Aorta (tissue), 5 donors: ENCODE measurements around the gene CHAD. TPM values are rescaled to one million over a fixed set of nuclear protein-coding genes. Genes with fewer than 3 reads are reported as not detected.

Experiments used
- ATAC-seq: fragments of 200-7000 bp; cut with Tn5 transposase; one replicate; pipeline ENCODE4 v1.9.1; 2022; ENCODE audit warnings: moderate library complexity; ENCODE audit not compliant: low FRiP score
- DNase-seq, 2 donors: peaks; one replicate each; pipeline ENCODE4 v3.0.0-alpha.2; 2020
- H3K27ac ChIP-seq, 2 donors: one replicate each; pipeline ENCODE4 v1.5.1; 2013; ENCODE audit warnings: low read length in 2 of 2, mild to moderate bottlenecking in 2 of 2, moderate library complexity in 2 of 2, control low read depth in 1 of 2, inconsistent platforms in 1 of 2, low read depth in 1 of 2
- H3K27me3 ChIP-seq, 2 donors: one replicate each; pipeline ENCODE4 v1.6.1; 2013; ENCODE audit warnings: control low read depth in 1 of 2, low read length in 1 of 2, mild to moderate bottlenecking in 1 of 2, moderate library complexity in 1 of 2; ENCODE audit not compliant: insufficient read depth in 2 of 2, control insufficient read depth in 1 of 2
- H3K36me3 ChIP-seq, 2 donors: one replicate each; pipeline ENCODE4 v1.6.1; 2013; ENCODE audit warnings: control low read depth in 1 of 2, low read length in 1 of 2, mild to moderate bottlenecking in 1 of 2; ENCODE audit not compliant: insufficient read depth in 2 of 2, control insufficient read depth in 1 of 2
- H3K4me1 ChIP-seq, 2 donors: one replicate each; pipeline ENCODE4 v1.6.1; 2013; ENCODE audit warnings: low read length in 2 of 2, control low read depth in 1 of 2, mild to moderate bottlenecking in 1 of 2, moderate library complexity in 1 of 2; ENCODE audit not compliant: insufficient read depth in 2 of 2, control insufficient read depth in 1 of 2
- H3K4me3 ChIP-seq, 2 donors: one replicate each; pipeline ENCODE4 v1.5.1; 2013; ENCODE audit warnings: low read length in 2 of 2, control low read depth in 1 of 2, mild to moderate bottlenecking in 1 of 2
- H3K9me3 ChIP-seq: one replicate; pipeline ENCODE4 v1.6.1; 2013; ENCODE audit warnings: mild to moderate bottlenecking, low read length; ENCODE audit not compliant: control insufficient read depth
- WGBS, 2 donors: extraction: QIAGEN DNeasy Blood & Tissue Kit; methylation state at CpG; one replicate each; pipeline ENCODE4 v1.1.7; 2013; 5-methylcytosine and 5-hydroxymethylcytosine counted together
- intact Hi-C, 2 donors: fragments of 100-400 bp; cut with DNase I; formaldehyde crosslinking; loops; one replicate each; pipeline versions ENCODE4 v1.14.2 to v1.15.0; 2022
- polyA plus RNA-seq, 2 donors: library from polyadenylated mRNA; stranded (reverse); fragments of 200-250 nt; gene quantifications; one replicate each; pipeline ENCODE4 v1.2.3, GENCODE V29; 2013
- total RNA-seq, 2 donors: library from RNA; stranded (reverse); fragmentation: NEBNext Ultra II Directional; extraction: Animal tissue kit (Norgen Biotek cat#: 25700); gene quantifications; one replicate each; pipeline ENCODE4 v1.2.1, GENCODE V29; 2021
- donor health status: healthy with polysubstance abuse.
- donor health status: Bipolar disorder and iron deficiency.
- donor health status: DM: no; HTN: no; CAD: no.
- donor health status: DM: no; HTN: no; CAD: no.
- donor health status: DM: yes; HTN: yes; CAD: no.

Gene CHAD
- total and polyA plus RNA-seq, 4 donors, result 0.20 to 2.3 (median 0.57) TPM; not detected in 1

DNA sequence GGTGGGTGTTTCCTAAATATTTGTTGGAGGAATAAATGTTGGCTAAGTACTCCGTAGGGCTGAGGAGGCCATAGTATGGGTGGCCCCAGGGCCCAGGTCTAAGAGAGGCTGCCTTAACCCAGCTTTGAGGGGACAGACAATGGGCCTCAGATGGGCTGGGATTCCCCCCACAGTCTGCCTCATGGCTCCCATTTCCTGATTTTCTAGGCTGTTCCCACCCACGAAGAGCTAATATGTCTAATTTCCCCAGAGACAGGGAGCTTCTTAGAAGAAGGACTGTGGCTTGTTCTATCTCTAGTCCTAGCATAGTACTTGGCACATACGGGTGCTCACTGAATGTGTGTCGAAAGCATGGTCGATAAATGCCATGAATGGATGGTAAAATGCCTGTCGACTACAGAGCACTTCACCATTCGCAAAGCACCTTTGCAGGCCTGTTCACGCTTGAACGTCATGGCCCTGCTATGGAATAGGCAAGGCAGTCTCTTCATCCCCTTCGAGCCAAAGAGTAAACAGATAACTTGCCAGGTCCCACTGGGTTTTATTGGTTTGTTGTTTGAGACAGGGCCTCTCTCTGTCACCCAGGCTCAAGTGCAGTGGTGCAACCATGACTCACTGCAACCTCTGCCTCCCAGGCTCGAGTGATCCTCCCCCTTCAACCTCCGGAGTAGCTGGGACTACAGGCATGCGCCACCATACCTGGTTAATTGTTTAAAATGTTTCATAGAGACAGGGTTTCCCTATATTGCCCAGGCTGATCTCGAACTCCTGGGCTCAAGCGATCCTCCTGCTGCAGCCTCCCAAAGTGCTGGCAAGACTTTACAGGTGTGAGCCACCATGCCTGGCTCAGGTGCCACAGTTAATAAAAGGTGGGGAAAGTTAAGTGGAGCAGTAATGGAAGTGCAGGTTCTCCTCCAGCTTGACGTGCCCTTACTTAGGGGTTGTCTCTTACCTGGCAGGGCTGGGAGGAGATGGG, 9.7 kb downstream of the CHAD start:
- intact Hi-C loops, result no loop called here
- Histone ChIP-seq H3K4me3 (no peak overlapping the region), H3K27ac (no peak overlapping the region), H3K4me1 (no peaks in the 10 kb centered on the region), H3K9me3 (no peaks in the 10 kb centered on the region), H3K27me3 (no peaks in the 10 kb centered on the region), H3K36me3 (no peaks in the 10 kb centered on the region)
- no peak for ATAC-seq
- WGBS, 2 donors, result 80 to 84% methylated on average over 16 of the region's 16 CpGs
- peak in 1 of 2 donors; percentile 38 for DNase-seq

DNA sequence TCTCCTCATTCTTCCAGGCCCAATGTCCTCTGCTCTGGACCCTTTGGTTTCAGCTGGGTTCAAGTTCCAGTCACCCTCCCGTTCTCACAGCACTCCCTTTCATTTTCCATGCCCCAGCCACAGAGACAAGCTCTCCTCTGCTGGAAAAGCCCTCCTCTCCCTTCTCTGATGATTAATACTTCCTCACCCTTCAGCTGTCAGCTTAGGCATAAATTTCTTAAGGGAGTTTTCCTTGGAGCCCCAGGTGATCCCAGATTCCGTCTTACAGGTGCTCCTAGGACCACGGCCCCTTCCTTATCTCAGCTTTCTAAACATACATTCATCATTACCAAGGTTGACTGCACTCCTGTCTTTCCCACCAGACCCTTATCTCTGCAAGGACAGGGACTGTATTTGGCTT, 10.4 kb downstream of the CHAD start:
- intact Hi-C loops, result no loop called here
- H3K9me3 ChIP-seq, result no peaks in the 10 kb centered on the region
- no peak overlapping the region for H3K4me3 ChIP-seq
- ATAC-seq (no peak), DNase-seq (no peak)
- H3K27ac ChIP-seq, result no peak overlapping the region
- 71 to 78% methylated on average over 3 of the region's 3 CpGs for WGBS, 2 donors
- no peaks in the 10 kb centered on the region for H3K27me3 ChIP-seq
- no peaks in the 10 kb centered on the region for H3K36me3 ChIP-seq
- H3K4me1 ChIP-seq, result no peaks in the 10 kb centered on the region

DNA sequence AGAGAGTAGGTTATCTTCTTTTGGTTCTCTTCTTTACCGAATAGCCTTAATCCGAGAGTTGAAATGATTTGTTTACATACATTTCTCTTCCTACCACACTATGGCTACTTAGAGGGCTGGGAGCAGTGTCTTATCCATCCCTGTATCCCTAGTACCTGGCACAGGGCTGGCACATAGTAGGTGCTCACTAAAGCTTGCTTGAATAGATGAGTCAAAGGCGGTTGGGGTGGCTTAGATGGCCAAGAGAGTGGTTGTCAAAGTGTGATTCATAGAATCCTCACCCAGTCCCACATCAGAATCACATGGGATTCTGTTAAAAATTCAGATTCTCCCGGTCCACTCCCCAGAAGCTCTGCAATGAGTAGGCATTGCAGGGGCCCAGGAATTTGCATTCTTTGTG, 11.1 kb downstream of the CHAD start:
- no peaks in the 10 kb centered on the region for H3K4me1 ChIP-seq
- peak in 1 of 2 donors; percentile 11 for DNase-seq
- intact Hi-C loops, result no loop called here
- no peak overlapping the region for H3K27ac ChIP-seq
- no peaks in the 10 kb centered on the region for H3K27me3 ChIP-seq
- H3K4me3 ChIP-seq, result no peak overlapping the region
- H3K9me3 ChIP-seq, result no peaks in the 10 kb centered on the region
- ATAC-seq, result no peak
- no peaks in the 10 kb centered on the region for H3K36me3 ChIP-seq
- 97 to 98% methylated on average over 4 of the region's 4 CpGs for WGBS, 2 donors

DNA sequence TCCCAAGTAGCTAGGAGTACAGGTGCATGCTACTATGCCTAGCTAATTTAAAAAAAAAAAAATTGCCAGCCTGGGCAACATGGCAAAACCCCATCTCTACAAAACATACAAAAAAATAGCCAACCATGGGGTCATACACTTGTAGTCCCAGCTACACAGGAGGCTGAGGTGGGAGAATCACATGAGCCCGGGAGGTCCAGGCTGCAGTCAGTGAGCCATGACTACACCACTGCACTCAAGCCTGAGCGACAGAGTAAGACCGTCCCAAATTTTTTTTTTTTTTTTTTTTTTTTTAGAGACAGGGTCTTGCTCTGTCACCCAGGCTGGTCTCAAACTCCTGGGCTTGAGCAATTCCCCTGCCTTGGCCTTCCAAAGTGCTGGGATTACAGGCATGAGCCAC, 14.8 kb downstream of the CHAD start:
- intact Hi-C loops, result no loop called here
- Histone ChIP-seq H3K9me3 (no peaks in the 10 kb centered on the region), H3K4me3 (no peak overlapping the region), H3K4me1 (no peaks in the 10 kb centered on the region), H3K27ac (no peak overlapping the region), H3K36me3 (no peaks in the 10 kb centered on the region), H3K27me3 (no peaks in the 10 kb centered on the region)
- WGBS, 2 donors, result 83 to 92% methylated on average over 3 of the region's 3 CpGs
- no peak for ATAC-seq
- DNase-seq, result no peak

DNA sequence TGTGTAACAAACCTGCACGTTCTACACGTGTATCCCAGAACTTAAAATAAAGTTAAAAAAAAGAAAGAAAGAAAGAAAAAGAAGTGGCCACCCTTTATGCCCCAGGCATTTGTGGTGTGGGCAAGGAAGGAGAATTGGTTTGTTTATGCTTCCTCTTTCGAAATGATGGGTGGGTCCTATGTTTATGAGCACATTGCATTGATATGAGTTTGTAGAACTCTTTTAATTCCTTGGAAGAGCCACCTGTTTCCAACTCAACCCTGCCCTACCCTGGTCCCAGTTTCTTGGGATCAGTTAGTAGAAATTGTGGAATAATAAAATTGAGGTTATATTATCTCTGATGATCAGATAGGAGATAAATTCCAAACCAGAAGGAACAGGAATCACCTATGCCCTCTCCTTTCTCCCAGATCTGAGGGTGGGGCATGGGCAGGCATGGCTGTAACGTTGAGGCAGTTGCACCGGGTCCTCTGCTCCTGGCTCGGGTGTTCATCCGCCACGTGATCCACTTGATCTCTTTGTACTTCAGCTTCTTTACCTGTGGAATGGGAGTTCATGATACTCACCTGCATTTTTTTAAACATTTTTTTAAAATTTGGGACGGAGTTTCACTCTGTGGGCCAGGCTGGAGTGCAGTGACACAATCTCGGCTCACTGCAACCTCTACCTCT, 15.9 kb downstream of the CHAD start:
- Histone ChIP-seq H3K36me3 (no peaks in the 10 kb centered on the region), H3K27ac (no peak overlapping the region), H3K27me3 (no peaks in the 10 kb centered on the region), H3K9me3 (no peaks in the 10 kb centered on the region), H3K4me1 (no peaks in the 10 kb centered on the region), H3K4me3 (no peak overlapping the region)
- no peak for ATAC-seq
- 86 to 87% methylated on average over 10 of the region's 10 CpGs for WGBS, 2 donors
- intact Hi-C loops, result no loop called here
- no peak for DNase-seq

DNA sequence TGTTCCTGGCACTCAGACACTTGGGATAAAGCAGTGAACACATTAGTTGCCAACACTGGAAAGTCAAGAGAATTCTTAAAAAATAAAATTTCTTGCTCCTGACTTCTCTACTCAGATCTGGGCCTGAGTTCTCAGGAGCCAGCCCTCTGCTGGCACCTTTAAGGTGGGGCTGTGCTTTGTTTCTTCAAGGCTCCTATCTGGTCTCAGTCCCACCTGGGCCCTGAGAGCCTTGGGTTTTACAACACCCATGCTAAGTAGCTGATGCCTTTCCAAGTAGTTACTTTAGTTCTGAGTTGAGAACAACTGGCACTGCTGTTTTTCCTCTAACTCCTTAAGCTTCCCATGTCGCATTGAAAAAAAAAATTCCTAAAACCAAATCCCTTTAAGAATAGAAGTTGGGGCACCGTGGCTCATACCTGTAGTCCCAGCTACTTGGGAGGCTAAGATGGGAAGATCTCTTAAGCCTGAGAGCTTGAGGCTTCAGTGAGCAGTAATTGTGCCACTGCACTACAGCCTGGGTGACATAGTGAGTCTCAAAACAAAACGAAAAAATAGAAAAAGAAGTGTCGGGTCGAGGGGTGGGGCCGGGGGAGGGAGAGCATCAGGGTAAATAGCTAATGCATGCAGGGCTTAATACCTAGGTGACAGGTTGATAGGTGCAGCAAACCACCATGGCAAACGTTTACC, 16.6 kb downstream of the CHAD start:
- Histone ChIP-seq H3K9me3 (no peaks in the 10 kb centered on the region), H3K27me3 (no peaks in the 10 kb centered on the region), H3K36me3 (no peaks in the 10 kb centered on the region), H3K27ac (no peak overlapping the region), H3K4me3 (no peak overlapping the region), H3K4me1 (no peaks in the 10 kb centered on the region)
- intact Hi-C loops, result no loop called here
- ATAC-seq (no peak), DNase-seq (no peak)
- 81 to 83% methylated on average over 7 of the region's 7 CpGs for WGBS, 2 donors

DNA sequence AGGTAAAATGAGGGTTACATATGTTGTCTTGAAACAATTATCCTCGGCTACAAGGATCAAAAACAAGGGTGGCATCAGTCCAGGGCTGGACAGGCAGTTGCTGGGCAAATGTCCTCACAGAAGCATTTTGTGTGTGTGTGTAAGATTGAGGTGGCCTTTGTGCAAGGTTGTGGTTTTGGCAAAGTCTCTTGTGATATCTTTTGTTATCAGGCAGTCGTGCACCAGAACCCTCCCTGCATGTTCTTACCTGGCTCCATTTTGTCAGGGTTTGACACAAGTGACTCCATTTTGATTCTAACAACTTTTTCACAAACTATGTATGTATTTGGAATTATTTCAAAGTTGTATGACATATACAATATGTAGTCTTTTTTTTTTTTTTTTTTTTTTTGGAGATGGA, 20.0 kb downstream of the CHAD start:
- no peaks in the 10 kb centered on the region for H3K9me3 ChIP-seq
- DNase-seq, result no peak
- H3K27me3 ChIP-seq, result no peaks in the 10 kb centered on the region
- intact Hi-C loops, result no loop called here
- H3K27ac ChIP-seq, result no peak overlapping the region
- H3K4me3 ChIP-seq, result no peak overlapping the region
- H3K4me1 ChIP-seq, result no peaks in the 10 kb centered on the region
- ATAC-seq, result no peak
- 87 to 91% methylated on average over 2 of the region's 2 CpGs for WGBS, 2 donors
- H3K36me3 ChIP-seq, result no peaks in the 10 kb centered on the region

DNA sequence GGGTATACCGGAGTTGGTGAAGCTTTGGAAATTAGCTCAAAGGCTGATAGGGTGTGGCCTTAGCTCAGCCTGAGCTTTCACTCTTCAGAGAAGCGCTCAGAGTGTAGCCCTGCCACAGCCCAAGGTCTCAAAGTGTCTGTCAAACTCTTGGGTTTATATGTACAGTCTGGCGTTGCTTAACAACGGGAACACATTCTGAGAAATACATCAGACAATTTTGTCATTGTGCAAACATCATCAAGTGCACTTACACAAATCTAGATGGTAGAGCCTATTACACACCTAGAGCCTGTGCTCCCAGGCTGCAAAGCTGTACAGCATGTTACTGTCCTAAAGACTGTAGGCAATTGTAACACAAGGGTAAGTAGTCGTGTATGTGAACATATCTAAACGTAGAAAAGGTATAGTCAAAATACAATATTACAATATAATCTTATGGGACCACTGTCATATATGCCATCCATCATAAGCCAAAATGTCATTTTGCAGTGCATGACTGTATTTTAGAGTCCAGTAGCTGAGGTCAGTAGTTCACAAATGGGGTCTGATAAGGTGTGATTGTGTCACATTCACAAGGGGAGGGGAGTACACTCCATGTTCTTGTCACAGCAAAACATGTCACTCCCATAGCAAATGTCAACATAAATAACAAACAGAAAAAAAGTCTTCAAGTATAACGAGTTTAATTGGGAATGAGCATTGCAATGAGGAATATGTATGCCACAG, 20.6 kb downstream of the CHAD start:
- H3K27ac ChIP-seq, result no peak overlapping the region
- no peaks in the 10 kb centered on the region for H3K4me1 ChIP-seq
- ATAC-seq (no peak), DNase-seq (no peak)
- no peak overlapping the region for H3K4me3 ChIP-seq
- no peaks in the 10 kb centered on the region for H3K36me3 ChIP-seq
- WGBS, 2 donors, result 86 to 92% methylated on average over 7 of the region's 7 CpGs
- H3K9me3 ChIP-seq, result no peaks in the 10 kb centered on the region
- no peaks in the 10 kb centered on the region for H3K27me3 ChIP-seq
- intact Hi-C loops, result no loop called here
